Stimulated activated CD8-positive, alpha-beta memory T cell treated with anti-CD3 and anti-CD28 coated beads, Interleukin-4, amount 100 ng/mL, for 4 hours (primary cell): ENCODE measurements around the gene NEFH.
"Not testable (repeated sequence)": the region's sequence is repeated elsewhere in the genome, so short reads cannot be mapped to it uniquely, and the experiment has no call there.

ENCODE experiments used
- DNase-seq, 2 donors: peaks; one replicate each; pipeline ENCODE4 v3.0.0-alpha.2; 2020; ENCODE audit warnings: low read depth in 2 of 2, low spot score in 1 of 2

NEFH gene

DNA sequence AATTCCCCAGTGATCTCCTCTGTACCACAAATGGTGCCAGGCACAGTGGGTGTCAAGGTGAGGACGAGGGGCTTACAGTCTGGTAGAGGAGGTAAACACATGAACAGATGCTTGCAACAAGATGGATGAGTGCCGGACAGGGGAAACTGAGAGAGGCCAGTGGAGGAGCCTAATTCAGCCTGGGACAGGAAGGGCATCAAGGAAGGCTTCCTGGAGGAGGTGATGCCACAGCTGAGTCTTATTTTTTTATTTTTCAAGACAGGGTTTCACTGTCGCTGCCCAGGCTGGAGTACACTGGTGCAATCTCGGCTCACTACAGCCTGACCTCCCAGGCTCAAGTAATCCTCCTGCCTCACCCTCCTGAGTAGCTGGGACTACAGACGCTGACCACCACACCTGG is 18.8 kb upstream of the NEFH start:
- no peak for DNase-seq

- no peak for DNase-seq
Measured at GRCh38 chr22:29463629-29464028, 16.4 kb upstream of the NEFH start.

- no peak for DNase-seq
Measured at GRCh38 chr22:29464581-29464980, 15.4 kb upstream of the NEFH start.

DNA sequence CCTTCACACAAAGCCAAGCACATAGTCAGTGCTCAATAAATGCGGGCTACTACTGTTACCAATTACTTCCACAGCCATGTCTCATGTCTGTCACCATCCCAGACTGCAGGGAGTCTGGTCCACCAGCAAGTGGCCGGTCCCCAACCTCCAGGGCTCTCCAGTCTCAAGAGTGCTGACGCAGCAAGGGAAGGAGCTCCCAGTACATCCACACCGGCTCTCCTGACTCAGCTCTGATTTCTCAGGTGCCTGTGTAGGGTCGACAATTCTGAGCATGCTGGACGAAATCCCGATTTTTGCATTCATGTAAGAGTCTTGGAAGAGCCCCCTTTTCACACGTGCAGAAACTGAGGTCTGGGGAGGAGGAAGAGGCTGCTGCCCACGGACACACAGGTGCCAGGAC is 10.3 kb upstream of the NEFH start:
- DNase-seq = no peak

GRCh38 chr22:29470159-29470855 is 9.7 kb upstream of the NEFH start:
- peak in 1 of 2 donors; percentile 4 for DNase-seq

GRCh38 chr22:29473001-29473400 is 7.0 kb upstream of the NEFH start:
- no peak for DNase-seq

DNA sequence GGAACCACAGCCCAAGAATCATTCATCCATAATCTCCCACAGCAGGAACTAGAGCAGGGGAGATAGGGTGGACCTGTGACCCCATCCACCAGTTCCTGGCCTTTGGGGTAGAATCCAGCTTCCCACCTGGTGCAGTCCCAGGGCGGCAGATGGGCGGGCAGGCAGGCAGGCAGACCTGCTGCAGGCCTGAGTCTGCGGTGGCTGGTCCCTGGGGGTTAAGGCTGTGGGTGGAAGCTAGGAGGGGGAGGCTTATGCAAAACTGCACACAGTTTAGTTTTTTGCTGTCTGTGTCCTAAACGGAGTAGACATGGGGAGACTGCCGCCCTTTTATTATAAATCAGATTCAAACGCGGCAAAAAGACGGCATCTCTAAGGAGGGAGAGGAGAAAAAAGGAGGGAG is 4.5 kb upstream of the NEFH start:
- no peak for DNase-seq

GRCh38 chr22:29476116-29476515 is 3.9 kb upstream of the NEFH start:
- DNase-seq = no peak

- no peak for DNase-seq
Measured at GRCh38 chr22:29477723-29478318, 2.2 kb upstream of the NEFH start.

GRCh38 chr22:29478326-29479276 is 1.4 kb upstream of the NEFH start:
- DNase-seq = no peak

DNA sequence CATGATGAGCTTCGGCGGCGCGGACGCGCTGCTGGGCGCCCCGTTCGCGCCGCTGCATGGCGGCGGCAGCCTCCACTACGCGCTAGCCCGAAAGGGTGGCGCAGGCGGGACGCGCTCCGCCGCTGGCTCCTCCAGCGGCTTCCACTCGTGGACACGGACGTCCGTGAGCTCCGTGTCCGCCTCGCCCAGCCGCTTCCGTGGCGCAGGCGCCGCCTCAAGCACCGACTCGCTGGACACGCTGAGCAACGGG is 169 bp downstream of the NEFH start:
- no peak for DNase-seq

GRCh38 chr22:29480512-29481264 is 670 bp downstream of the NEFH start:
- DNase-seq = no peak

DNA sequence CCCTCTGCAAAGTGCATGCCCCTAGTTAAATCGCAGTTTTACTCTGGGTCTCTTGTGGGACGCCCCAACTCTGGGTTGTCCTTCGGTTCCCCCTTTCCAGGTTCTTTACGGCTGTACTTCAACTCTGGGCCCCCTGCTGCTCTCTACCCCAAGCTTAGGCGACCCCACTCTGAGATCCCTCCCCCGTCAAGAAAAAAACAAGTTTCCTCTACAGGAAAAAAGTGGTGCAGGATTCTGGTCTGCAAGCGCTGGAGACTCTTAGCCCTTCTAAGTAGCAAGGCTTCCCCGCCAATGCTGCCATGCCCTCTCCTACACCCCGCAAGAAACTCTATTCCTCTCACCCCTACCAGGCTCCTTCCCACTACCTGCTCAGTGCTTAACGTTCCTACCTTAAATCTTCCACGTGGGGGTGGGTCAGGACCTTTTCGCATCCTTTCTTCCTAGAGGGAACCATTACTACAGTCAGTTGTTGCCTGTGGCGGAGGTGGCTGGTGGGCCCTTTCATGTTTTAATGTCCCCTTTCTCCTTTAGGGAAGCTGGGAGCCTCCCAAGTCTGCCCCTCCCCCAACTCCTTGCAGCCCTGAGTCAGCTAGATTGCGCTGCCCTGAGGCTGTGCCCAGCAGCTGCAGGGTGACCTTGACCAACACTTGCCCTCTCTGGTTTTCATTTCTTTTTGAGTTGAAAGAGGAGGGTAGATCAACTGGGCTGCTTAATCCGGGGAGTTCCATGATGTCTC is 1.4 kb downstream of the NEFH start:
- DNase-seq = no peak

DNA sequence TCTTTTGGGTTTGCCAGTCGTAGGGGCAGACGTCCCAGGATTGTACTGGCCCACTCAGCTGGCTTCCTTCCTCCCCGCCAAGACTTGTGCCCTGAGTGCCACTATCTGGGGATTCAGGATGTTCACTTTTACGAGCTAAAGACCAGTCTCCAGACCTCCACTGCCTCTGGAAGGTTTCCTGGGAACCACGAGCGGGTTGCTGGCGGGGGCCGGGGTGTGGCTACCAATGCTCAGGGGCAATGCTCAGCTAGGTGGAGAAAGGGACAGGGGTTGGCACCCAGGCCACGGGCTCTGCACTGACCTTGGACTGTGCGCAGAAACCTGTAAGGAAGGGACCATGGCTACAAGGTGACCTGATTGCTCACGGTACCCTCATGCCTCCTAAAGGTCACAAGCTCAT is 2.2 kb downstream of the NEFH start:
- DNase-seq = no peak

GRCh38 chr22:29482726-29483125 is 2.7 kb downstream of the NEFH start:
- DNase-seq = no peak

- DNase-seq = no peak
Measured at GRCh38 chr22:29483254-29483653, 3.2 kb downstream of the NEFH start.

- no peak for DNase-seq
Measured at GRCh38 chr22:29484642-29485041, 4.6 kb downstream of the NEFH start.

GRCh38 chr22:29485448-29485847 is 5.4 kb downstream of the NEFH start:
- DNase-seq = no peak

- DNase-seq = no peak
Measured at GRCh38 chr22:29487426-29487986, 7.5 kb downstream of the NEFH start.

DNA sequence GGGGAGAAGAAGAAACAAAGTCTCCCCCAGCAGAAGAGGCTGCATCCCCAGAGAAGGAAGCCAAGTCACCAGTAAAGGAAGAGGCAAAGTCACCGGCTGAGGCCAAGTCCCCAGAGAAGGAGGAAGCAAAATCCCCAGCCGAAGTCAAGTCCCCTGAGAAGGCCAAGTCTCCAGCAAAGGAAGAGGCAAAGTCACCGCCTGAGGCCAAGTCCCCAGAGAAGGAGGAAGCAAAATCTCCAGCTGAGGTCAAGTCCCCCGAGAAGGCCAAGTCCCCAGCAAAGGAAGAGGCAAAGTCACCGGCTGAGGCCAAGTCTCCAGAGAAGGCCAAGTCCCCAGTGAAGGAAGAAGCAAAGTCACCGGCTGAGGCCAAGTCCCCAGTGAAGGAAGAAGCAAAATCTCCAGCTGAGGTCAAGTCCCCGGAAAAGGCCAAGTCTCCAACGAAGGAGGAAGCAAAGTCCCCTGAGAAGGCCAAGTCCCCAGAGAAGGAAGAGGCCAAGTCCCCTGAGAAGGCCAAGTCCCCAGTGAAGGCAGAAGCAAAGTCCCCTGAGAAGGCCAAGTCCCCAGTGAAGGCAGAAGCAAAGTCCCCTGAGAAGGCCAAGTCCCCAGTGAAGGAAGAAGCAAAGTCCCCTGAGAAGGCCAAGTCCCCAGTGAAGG is 9.2 kb downstream of the NEFH start:
- DNase-seq = not testable (repeated sequence)
